Stimulated activated CD4-positive, alpha-beta T cell treated with anti-CD3 and anti-CD28 coated beads, Interleukin-4, amount 100 ng/mL, for 48 hours (primary cell): Measurements from ENCODE around the gene ST6GALNAC2.

ENCODE experiments used
- DNase-seq, 2 donors: peaks; one replicate each; pipeline ENCODE4 v3.0.0-alpha.2; 2020; ENCODE audit warnings: low read depth in 2 of 2

Gene ST6GALNAC2

GRCh38 chr17:76599694-76600460 is 14.2 kb upstream of the ST6GALNAC2 start:
- DNase-seq: no peak

GRCh38 chr17:76598004-76598439 is 12.4 kb upstream of the ST6GALNAC2 start:
- DNase-seq: no peak

GRCh38 chr17:76597156-76598003 is 11.7 kb upstream of the ST6GALNAC2 start:
- DNase-seq: no peak

DNA sequence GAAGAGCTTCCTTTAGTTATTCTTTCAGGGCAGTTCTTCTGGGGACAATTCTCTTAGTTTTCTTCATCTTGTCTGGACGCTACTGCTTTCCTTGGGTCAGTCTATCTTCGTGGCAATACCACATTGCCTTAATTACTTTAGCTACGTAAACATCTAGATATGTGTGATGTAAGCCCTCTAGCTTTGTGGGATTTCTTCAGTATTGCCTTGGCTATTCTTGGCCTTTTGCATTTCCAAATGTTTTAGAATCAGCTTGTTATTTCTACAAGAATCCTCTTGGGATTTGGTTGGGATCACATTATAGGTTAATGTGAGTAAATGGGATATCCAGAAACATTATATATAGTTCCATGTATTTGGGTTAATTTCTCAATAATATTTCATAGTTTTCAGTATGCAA is 9.0 kb upstream of the ST6GALNAC2 start:
- DNase-seq: no peak

DNA sequence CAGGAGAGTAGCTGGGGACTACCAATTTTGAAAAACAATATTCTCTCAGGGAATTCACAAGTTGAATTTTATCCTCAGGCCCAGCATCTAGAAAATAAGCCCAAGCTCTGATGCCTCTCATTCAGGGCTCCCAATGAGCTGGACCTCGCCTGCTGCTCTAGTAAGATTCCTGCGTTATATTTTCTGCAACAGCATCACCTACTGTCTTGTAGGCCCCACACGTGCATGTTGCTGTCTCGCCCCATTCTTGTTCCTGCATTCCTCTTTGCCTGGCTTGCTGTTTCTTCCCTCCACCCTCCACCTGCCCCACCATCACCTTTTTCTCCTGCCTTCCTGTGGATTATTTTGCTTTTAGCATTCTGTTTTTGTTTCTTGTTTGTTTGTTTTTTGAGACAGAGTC is 8.3 kb upstream of the ST6GALNAC2 start:
- DNase-seq: no peak

GRCh38 chr17:76593384-76593826 is 7.7 kb upstream of the ST6GALNAC2 start:
- DNase-seq: no peak

DNA sequence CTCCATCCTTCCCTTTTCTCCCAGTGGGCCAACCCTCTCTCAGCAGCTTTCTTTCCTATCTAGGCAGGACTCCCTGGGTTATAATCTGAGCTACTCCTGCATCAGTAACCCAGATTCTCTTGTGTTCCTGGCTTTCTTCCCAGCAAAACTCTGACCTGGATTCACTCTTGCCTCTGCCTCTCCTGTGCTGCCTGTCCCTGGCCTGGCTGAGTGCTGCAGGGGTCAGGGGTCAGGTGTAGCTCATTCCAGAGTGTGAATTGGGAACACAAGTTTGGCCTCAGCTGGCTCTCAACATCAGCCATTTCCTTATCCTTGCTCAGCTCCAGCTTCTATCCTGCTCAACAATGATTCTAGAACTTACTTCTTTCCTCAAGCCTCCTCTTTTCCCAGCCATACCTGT is 2.5 kb upstream of the ST6GALNAC2 start:
- no peak for DNase-seq

- no peak for DNase-seq
These were observed 1.3 kb upstream of the ST6GALNAC2 start for GRCh38 chr17:76586741-76587487.

- DNase-seq: no peak
These were observed 519 bp downstream of the ST6GALNAC2 start for GRCh38 chr17:76585033-76585648.

DNA sequence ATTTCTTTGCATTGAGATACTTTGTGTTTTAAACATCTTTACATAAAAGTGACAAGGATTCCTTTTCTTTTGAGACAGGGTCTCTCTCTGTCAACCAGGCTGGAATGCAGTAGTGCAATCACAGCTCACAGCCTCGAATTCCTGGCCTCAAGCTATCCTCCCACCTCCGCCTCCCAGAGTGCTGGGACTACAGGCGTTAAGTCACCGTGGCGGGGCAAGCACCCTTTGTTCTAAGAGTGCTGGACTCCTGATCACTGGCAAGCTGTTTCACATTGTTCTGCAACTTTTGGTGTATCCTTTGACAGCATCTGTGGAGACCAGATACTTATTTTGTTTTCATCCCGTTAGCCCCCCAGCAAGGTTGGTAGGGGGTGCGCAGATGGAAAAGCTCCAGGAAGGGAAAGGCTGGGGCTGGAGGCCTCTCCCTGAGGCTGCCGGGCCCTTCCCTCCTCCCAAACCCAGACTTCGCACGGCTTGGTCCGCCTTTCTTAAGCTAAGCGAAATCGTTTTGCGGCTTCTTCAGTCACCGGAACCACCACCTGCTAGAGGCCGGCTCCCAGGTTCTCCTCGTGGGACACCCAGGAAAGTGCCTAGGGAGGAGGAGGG is 1.1 kb downstream of the ST6GALNAC2 start:
- DNase-seq: no peak

DNA sequence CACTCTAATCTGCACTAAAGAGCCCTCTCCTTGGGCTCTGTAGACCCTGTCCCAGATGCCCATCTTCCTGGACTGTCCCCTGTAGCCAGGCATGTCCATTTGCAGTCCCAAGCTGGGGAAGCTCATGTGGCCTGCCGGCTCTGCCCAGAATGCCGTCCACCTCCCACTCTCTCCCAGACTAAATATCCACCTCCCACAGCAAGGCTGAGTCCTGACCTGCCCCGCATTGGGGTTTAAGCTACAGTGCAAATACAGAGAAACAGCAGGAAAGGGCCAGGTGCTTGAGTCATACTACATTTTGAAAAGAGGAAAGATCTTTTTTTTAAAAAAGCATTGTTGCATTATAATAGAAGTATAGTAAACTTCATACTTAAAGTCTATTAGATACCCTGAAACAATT is 3.0 kb downstream of the ST6GALNAC2 start:
- no peak for DNase-seq

DNA sequence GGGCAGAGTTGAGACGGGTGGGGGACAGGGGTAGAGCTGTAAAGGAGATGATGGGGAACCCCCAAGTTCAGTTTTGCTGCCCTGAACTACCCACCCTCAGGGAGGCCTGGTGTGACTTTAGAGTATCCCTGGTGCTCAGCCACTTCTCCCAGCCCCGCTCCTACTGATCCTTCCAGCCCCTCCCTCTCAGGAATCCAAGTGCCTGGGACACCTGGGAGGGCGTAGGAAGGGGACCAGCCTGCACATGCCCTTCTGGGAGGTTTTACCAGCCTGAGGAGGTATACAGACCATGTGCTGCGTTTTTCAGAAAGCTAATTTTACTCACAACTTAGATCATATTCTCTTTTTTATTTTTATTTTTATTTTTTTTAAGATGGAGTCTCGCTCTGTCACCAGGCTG is 4.1 kb downstream of the ST6GALNAC2 start:
- DNase-seq: no peak

DNA sequence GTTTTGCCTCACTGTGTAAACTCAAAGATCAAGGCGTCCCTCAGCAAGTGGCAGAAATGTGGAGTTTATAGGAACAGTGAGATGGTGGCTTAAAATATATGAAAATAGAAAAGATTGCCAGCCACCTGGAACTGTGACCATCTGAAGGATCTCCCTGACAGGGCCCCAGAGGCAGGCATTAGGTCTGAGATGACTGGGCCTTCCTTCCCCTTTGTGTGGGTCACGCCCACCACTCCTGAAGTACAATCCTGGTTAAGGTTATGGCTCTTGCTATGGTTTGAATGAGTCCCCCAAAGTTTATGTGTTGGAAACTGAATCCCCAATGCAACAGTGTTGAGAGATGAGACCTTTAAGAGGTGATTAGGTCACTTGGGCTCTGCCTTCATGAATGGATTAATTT is 6.4 kb downstream of the ST6GALNAC2 start:
- DNase-seq: no peak

DNA sequence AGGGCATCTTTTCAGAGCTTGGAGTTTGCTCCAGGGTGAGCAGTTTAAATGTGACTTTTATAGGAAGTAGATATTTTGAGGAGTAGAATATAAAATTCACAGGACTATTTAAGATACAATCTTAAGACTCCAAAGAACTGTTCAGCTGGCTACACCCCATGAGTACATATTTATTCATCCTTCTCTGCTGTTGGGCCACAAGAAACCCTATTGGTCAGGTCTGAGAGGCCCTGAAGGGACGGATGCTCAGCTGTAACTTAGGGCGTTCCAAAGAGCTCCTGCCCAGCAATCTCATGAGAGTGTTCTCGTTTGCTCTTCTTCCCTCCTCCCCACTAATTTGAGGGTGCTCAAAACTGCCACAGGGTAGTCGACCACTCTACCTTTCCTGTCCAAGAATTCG is 7.3 kb downstream of the ST6GALNAC2 start:
- no peak for DNase-seq

- no peak for DNase-seq
These were observed 7.8 kb downstream of the ST6GALNAC2 start for GRCh38 chr17:76577876-76578275.

DNA sequence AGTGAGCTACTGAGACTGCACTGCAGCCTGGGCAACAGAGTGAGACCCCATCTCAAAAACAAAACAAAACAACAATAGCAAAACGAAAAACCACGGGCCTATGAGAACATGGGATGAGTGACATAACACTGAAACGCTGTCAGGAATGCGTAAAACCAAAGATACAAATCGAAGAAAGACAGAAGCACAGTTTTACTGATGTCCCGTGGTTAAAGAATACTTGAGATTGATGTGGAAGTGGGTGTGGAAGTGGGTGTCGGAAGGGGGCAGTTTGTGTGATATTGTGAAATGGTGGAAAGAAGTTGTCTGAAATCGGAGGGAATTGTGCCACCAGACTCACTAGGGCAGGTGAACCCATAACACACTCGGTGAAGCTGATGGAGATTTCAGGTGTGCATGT is 9.5 kb downstream of the ST6GALNAC2 start:
- DNase-seq: no peak

DNA sequence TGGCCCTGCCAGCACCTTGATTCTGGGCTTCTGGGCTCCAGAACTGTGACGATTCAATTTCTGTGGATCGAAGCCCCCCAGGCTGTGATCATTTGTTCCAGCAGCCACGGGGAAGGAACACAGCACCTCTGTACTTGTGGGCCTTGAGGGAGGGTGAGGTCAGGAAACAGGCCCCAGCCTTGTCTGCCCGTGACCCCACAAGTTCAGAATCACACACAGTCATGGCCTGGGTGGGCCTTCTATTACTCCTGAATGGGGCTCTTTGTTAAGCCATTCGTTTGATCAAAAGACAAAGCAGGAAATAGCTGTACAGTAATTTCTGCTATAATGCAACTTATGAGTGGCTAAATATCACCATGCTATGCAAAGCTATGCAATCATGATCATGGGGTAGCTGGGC is 10.1 kb downstream of the ST6GALNAC2 start:
- no peak for DNase-seq

DNA sequence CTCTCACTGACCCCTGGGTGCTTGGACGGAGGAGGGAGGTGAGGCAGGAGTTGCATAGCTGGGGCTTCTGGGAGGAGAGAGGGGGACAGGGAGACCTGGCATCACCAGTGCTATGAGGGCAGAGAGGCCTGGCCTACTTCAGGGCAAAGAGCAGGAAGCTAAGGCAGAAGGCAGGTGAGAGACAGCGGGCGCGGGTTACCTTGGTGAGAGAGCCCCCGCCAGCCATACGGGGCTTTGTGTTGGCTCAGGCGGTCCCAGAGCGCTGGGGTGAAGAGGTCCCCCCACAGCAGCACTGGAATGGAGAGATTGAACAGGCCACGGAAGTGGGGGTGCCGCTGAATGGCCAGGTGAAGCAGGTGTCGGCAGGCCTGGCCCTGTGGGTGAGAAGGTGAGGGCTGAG is 11.5 kb downstream of the ST6GALNAC2 start:
- DNase-seq: no peak

GRCh38 chr17:76573096-76573495 is 12.6 kb downstream of the ST6GALNAC2 start:
- no peak for DNase-seq

GRCh38 chr17:76572201-76572910 is 13.3 kb downstream of the ST6GALNAC2 start:
- DNase-seq: no peak
